ENCODE measurements around the gene TRIM14.

DNA sequence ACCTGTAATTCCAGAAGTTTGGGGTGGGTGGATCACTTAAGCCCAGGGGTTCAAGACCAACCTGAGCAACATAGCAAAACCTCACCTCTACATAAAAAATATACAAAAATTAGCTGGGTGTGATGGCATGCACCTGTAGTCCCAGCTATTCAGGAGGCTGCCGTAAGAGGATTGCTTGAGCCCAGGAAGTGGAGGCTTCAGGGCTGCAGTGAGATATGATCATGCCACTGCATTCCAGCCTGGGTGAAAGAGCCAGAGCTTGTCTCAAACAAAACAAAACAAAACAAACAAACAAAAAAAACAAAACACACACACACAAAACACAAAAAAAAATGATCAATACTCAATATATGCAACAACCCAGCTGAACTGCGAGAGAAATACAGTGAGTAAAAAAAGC lies 29.5 kb upstream of the TRIM14 start:
- TF ChIP-seq, protein P1, sequence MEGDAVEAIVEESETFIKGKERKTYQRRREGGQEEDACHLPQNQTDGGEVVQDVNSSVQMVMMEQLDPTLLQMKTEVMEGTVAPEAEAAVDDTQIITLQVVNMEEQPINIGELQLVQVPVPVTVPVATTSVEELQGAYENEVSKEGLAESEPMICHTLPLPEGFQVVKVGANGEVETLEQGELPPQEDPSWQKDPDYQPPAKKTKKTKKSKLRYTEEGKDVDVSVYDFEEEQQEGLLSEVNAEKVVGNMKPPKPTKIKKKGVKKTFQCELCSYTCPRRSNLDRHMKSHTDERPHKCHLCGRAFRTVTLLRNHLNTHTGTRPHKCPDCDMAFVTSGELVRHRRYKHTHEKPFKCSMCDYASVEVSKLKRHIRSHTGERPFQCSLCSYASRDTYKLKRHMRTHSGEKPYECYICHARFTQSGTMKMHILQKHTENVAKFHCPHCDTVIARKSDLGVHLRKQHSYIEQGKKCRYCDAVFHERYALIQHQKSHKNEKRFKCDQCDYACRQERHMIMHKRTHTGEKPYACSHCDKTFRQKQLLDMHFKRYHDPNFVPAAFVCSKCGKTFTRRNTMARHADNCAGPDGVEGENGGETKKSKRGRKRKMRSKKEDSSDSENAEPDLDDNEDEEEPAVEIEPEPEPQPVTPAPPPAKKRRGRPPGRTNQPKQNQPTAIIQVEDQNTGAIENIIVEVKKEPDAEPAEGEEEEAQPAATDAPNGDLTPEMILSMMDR (IDR thresholded peaks at IDR 0.05), result no peak
- TF ChIP-seq POLR2A (IDR thresholded peaks at IDR 0.05), result no peak

Data from esophagus squamous epithelium (tissue), 4 donors.